H1 (cell line): Measurements from ENCODE around the gene KIF26A. TPM values are rescaled to one million over a fixed set of nuclear protein-coding genes. Genes with fewer than 3 reads are reported as not detected.

Source experiments
- CTCF ChIA-PET: fragments of 300-600 bp; sonication (Branson Sonifier 250); formaldehyde crosslinking; loops from one replicate; lab custom pipeline; 2021; ENCODE audit not compliant: partially characterized antibody; lab: Charles Lee
- POLR2A ChIA-PET: fragments of 300-600 bp; sonication (Branson Sonifier 250); formaldehyde crosslinking; loops from one replicate; lab custom pipeline; 2021; ENCODE audit warnings: inconsistent platforms; ENCODE audit not compliant: partially characterized antibody; lab: Charles Lee
- DNase-seq, 2 experiments: peaks; one replicate each; pipeline versions ENCODE4 v3.0.0 to v3.0.0-alpha.2; 2010 to 2022; ENCODE audit warnings: low spot score in 2 of 2, low read depth in 1 of 2, mixed read lengths in 1 of 2
- FAIRE-seq: peaks from 2 replicates; lab custom pipeline; 2011; peaks lifted over from hg19 to GRCh38; lab: Jason Lieb, UNC
- H2AFZ ChIP-seq: 2 replicates; pipeline ENCODE4 v1.8.1; 2012; ENCODE audit warnings: low read length, inconsistent platforms
- H2AK5ac ChIP-seq: 2 replicates; pipeline ENCODE4 v1.6.1; 2013; ENCODE audit warnings: low read depth, low read length
- H2BK120ac ChIP-seq: replicated peaks from 2 replicates; pipeline ENCODE3; 2013; ENCODE audit warnings: low read depth, low read length, inconsistent platforms
- H2BK12ac ChIP-seq: 2 replicates; pipeline ENCODE4 v1.6.1; 2013; ENCODE audit warnings: low read depth, low read length
- H2BK15ac ChIP-seq: 2 replicates; pipeline ENCODE4 v1.6.1; 2013; ENCODE audit warnings: low read length
- H2BK20ac ChIP-seq: 2 replicates; pipeline ENCODE4 v1.6.1; 2013; ENCODE audit warnings: low read length
- H2BK5ac ChIP-seq: 2 replicates; pipeline ENCODE4 v1.6.1; 2013; ENCODE audit warnings: low read depth, low read length
- H3K14ac ChIP-seq: 2 replicates; pipeline ENCODE4 v1.6.1; 2013; ENCODE audit warnings: inconsistent platforms; ENCODE audit not compliant: insufficient read length
- H3K18ac ChIP-seq: 2 replicates; pipeline ENCODE4 v1.6.1; 2013; ENCODE audit warnings: low read length; ENCODE audit errors: extremely low read depth
- H3K23ac ChIP-seq: 2 replicates; pipeline ENCODE4 v1.6.1; 2013; ENCODE audit warnings: inconsistent platforms; ENCODE audit not compliant: insufficient read length
- H3K23me2 ChIP-seq: 2 replicates; pipeline ENCODE4 v1.6.1; 2013; ENCODE audit warnings: low read depth, low read length
- H3K27ac ChIP-seq: 2 replicates; pipeline ENCODE4 v1.6.1; 2011; ENCODE audit warnings: low read depth, low read length, inconsistent platforms
- H3K27me3 ChIP-seq, 4 experiments: replicated peaks in 1 of 4; 1 replicate in 1 of 4; 2 replicates in 3 of 4; pipeline versions ENCODE4 v1.6.1 to v1.8.1; 2011 to 2013; ENCODE audit warnings: low read length in 3 of 4, mild to moderate bottlenecking in 3 of 4, inconsistent platforms in 2 of 4, mixed read lengths in 2 of 4, moderate library complexity in 1 of 4; ENCODE audit not compliant: control insufficient read depth in 3 of 4, insufficient read depth in 3 of 4; ENCODE audit errors: extremely low read depth in 1 of 4
- H3K36me3 ChIP-seq, 4 experiments: 2 replicates each; pipeline versions ENCODE4 v1.6.1 to v1.8.1; 2011 to 2013; ENCODE audit warnings: mild to moderate bottlenecking in 4 of 4, low read length in 3 of 4, moderate library complexity in 2 of 4, control low read depth in 1 of 4, inconsistent platforms in 1 of 4; ENCODE audit not compliant: insufficient read depth in 4 of 4, control insufficient read depth in 2 of 4
- H3K4ac ChIP-seq: replicated peaks from 2 replicates; pipeline ENCODE3; 2013; ENCODE audit warnings: low read length, low read depth, mixed read lengths, inconsistent platforms; ENCODE audit not compliant: insufficient read length
- H3K4me1 ChIP-seq, 4 experiments: replicated peaks in 1 of 4; 1 replicate in 1 of 4; 2 replicates in 3 of 4; pipeline versions ENCODE4 v1.6.1 to v1.8.1; 2011 to 2013; ENCODE audit warnings: low read length in 3 of 4, inconsistent platforms in 2 of 4, mixed read lengths in 1 of 4; ENCODE audit not compliant: insufficient read depth in 4 of 4, control insufficient read depth in 3 of 4
- H3K4me2 ChIP-seq, 2 experiments: 2 replicates each; pipeline versions ENCODE4 v1.6.1 to v1.8.1; 2011 to 2013; ENCODE audit warnings: low read depth in 2 of 2, low read length in 2 of 2, control low read depth in 1 of 2, inconsistent platforms in 1 of 2, mild to moderate bottlenecking in 1 of 2; ENCODE audit not compliant: insufficient read depth in 1 of 2
- H3K4me3 ChIP-seq, 4 experiments: fragments of 200-600, 300-600 bp in 1 of 4; sonication (generic), shearing (Covaris generic), sonication (Bioruptor Twin) in 1 of 4; 2 replicates each; pipeline versions ENCODE4 v1.5.1 to v1.8.1; 2011 to 2016; ENCODE audit warnings: low read length in 4 of 4, low read depth in 3 of 4, control low read depth in 2 of 4, inconsistent platforms in 2 of 4, mild to moderate bottlenecking in 2 of 4, mixed read lengths in 1 of 4, moderate library complexity in 1 of 4; ENCODE audit not compliant: insufficient read depth in 2 of 4; ENCODE audit errors: extremely low read depth in 1 of 4
- H3K56ac ChIP-seq: replicated peaks from 2 replicates; pipeline ENCODE3; 2013; ENCODE audit warnings: low read depth, mild to moderate bottlenecking, mixed read lengths, low read length, inconsistent platforms; ENCODE audit not compliant: insufficient read length
- H3K79me1 ChIP-seq: 2 replicates; pipeline ENCODE4 v1.6.1; 2013; ENCODE audit warnings: low read depth, low read length, control low read depth
- H3K79me2 ChIP-seq, 2 experiments: 2 replicates each; pipeline versions ENCODE4 v1.6.1 to v1.8.1; 2012 to 2013; ENCODE audit warnings: low read length in 2 of 2, mild to moderate bottlenecking in 2 of 2, inconsistent platforms in 1 of 2; ENCODE audit not compliant: insufficient read depth in 2 of 2, control insufficient read depth in 1 of 2
- H3K9ac ChIP-seq, 4 experiments: replicated peaks in 1 of 4; 1 replicate in 1 of 4; 2 replicates in 3 of 4; pipeline versions ENCODE4 v1.6.1 to v1.8.1; 2011 to 2013; ENCODE audit warnings: low read depth in 3 of 4, low read length in 3 of 4, control low read depth in 2 of 4, mild to moderate bottlenecking in 2 of 4, moderate library complexity in 2 of 4, inconsistent platforms in 1 of 4; ENCODE audit errors: extremely low read depth in 1 of 4
- H3K9me3 ChIP-seq, 2 experiments: 2 replicates each; pipeline versions ENCODE4 v1.6.1 to v1.8.1; 2012 to 2013; ENCODE audit warnings: mild to moderate bottlenecking in 2 of 2, moderate library complexity in 2 of 2, control low read depth in 1 of 2, inconsistent platforms in 1 of 2, low read depth in 1 of 2, low read length in 1 of 2, mixed read lengths in 1 of 2; ENCODE audit not compliant: insufficient read depth in 2 of 2
- H4K20me1 ChIP-seq, 2 experiments: replicated peaks in 1 of 2; 2 replicates each; pipeline versions ENCODE3 to v1.8.1; 2011 to 2013; ENCODE audit warnings: inconsistent platforms in 2 of 2, low read length in 2 of 2, mild to moderate bottlenecking in 1 of 2; ENCODE audit not compliant: insufficient read depth in 2 of 2, control insufficient read depth in 1 of 2
- H4K5ac ChIP-seq: 2 replicates; pipeline ENCODE4 v1.6.1; 2013; ENCODE audit warnings: low read length, low read depth, mixed read lengths, inconsistent platforms; ENCODE audit not compliant: insufficient read length
- H4K8ac ChIP-seq: 2 replicates; pipeline ENCODE4 v1.8.0; 2013; ENCODE audit warnings: mild to moderate bottlenecking, moderate library complexity, low read length, inconsistent platforms; ENCODE audit not compliant: insufficient read depth; ENCODE audit errors: extremely low read depth
- H4K91ac ChIP-seq: replicated peaks from 2 replicates; pipeline ENCODE3; 2013; ENCODE audit warnings: low read length, mixed read lengths, inconsistent platforms; ENCODE audit not compliant: insufficient read length
- KDM5A ChIP-seq: fragments of 200-600 bp; IDR thresholded peaks from 2 replicates; pipeline ENCODE4 v1.7.1; 2012; ENCODE audit warnings: mild to moderate bottlenecking, low read length, inconsistent platforms, mixed read lengths
- WGBS, 2 experiments: shearing (Covaris generic) in 1 of 2; methylation state at CpG; one replicate each; pipeline versions ENCODE4 v1.1.6 to v1.1.7; 2013 to 2015; ENCODE audit warnings: low lambda C conversion rate in 2 of 2, mixed read lengths in 2 of 2, inconsistent platforms in 1 of 2, low coverage in 1 of 2, missing lambda C conversion rate in 1 of 2; ENCODE audit not compliant: insufficient replicate concordance in 2 of 2, insufficient coverage in 1 of 2, insufficient read length in 1 of 2; ENCODE audit errors: extremely low coverage in 1 of 2, missing lambda C conversion rate in 1 of 2; 5-methylcytosine and 5-hydroxymethylcytosine counted together
- polyA plus RNA-seq, 7 experiments: library from polyadenylated mRNA; depleted of rRNA in 3 of 7; stranded (reverse) in 5 of 7; unstranded in 2 of 7; fragments of >200 nt in 5 of 7; fragments of 200-250 nt in 2 of 7; gene quantifications; 1 replicate in 5 of 7; 2 replicates in 1 of 7; 4 replicates in 1 of 7; pipeline versions ENCODE4 v1.2.1 to v1.2.3, GENCODE V29; 2011 to 2013; ENCODE audit warnings: missing spikeins in 2 of 7, mixed read lengths in 2 of 7
- total RNA-seq: library from RNA; stranded (reverse); fragmentation: NEBNext Ultra II Directional; extraction: Animal tissue kit (Norgen Biotek cat#: 25700); gene quantifications from 2 replicates; pipeline ENCODE4 v1.2.1, GENCODE V29; 2021
- TF ChIP-seq, protein P1 (sequence below): IDR thresholded peaks from 2 replicates; pipeline ENCODE4 v1.6.1; 2012; ENCODE audit warnings: low read length, inconsistent platforms

KIF26A gene
- total and polyA plus RNA-seq, 2 of the 8 experiments (the other 6 are each of a cell fraction or from before 2014, with no cell fraction given), result 11.5 to 41.6 TPM

DNA sequence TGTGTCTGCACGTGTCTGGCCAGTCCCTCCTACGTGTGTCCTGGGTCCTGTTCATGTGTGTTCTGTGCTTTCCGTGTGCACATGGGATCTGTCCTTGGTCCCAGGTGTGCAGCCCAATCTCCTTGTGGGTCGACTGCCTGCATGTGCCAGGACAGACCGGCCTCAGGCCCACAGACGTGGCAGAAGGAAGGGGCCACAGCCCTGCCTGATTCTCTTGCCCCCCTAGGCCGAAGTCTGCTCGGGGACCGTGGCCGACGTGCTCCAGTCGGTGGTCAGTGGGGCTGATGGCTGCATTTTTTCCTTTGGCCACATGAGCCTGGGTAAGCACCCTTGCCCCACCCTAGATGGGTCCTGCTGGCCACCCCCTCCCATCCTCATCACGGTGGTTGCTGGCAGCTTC, 34.0 kb downstream of the KIF26A start:
- 94% methylated on average over 13 of the region's 13 CpGs; no CpG with 5 or more reads in 1 of the 2 experiments for WGBS, 2 experiments

More for the DNA sequence above, 34.0 kb downstream of the KIF26A start:
- DNase-seq (no peak), FAIRE-seq (no peak)
- CTCF ChIA-PET, result interaction anchor here (0.8 to 1.1 kb wide), 2 partner anchors 30 to 78 kb away, joined by 3 to 4 read pairs; no protein-coding TSS in a partner anchor
- POLR2A ChIA-PET, result no interaction called here
- Histone ChIP-seq H3K23me2 (no peaks in the 10 kb centered on the region), H2BK12ac (0 out of 2 replicates have a peak overlapping the region, but pooled peaks have one; percentile 39), H3K4me3 (no peak overlapping the region), H3K14ac (no peak overlapping the region), H4K5ac (no peak overlapping the region), H4K91ac (peak overlapping the region; percentile 1), H2BK5ac (peak overlapping the region; percentile 92), H4K20me1 (peaks cover 2 to 17% of the 10 kb centered on the region in 2 experiments), H2AFZ (no peak overlapping the region), H3K4ac (peak overlapping the region; percentile 69), H2BK15ac (0 out of 2 replicates have a peak overlapping the region, but pooled peaks have one; percentile 16), H3K27ac (no peak overlapping the region), H2BK120ac (peak overlapping the region; percentile 53), H3K4me1 (peaks cover 11 to 38% (median 31%) of the 10 kb centered on the region in 4 experiments), H3K4me2 (no peak overlapping the region), H3K27me3 (no peaks in the 10 kb centered on the region), H3K56ac (no peak overlapping the region), H3K23ac (no peak overlapping the region), H2BK20ac (no peak overlapping the region), H2AK5ac (0 out of 2 replicates have a peak overlapping the region, but pooled peaks have one; percentile 96), H3K36me3 (peaks cover 2 to 41% (median 6%) of the 10 kb centered on the region in 4 experiments; a peak in 5 of 8 replicates), H4K8ac (0 out of 2 replicates have a peak overlapping the region, but pooled peaks have one; percentile 0), H3K79me1 (peaks cover 8% of the 10 kb centered on the region; the same call in 1 of the 2 replicates), H3K9ac (no peak overlapping the region), H3K18ac (peak overlapping the region; percentile 51; the same call in 1 of the 2 replicates), H3K79me2 (no peaks in the 10 kb centered on the region), H3K9me3 (no peaks in the 10 kb centered on the region)
- TF ChIP-seq, protein P1, sequence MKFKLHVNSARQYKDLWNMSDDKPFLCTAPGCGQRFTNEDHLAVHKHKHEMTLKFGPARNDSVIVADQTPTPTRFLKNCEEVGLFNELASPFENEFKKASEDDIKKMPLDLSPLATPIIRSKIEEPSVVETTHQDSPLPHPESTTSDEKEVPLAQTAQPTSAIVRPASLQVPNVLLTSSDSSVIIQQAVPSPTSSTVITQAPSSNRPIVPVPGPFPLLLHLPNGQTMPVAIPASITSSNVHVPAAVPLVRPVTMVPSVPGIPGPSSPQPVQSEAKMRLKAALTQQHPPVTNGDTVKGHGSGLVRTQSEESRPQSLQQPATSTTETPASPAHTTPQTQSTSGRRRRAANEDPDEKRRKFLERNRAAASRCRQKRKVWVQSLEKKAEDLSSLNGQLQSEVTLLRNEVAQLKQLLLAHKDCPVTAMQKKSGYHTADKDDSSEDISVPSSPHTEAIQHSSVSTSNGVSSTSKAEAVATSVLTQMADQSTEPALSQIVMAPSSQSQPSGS, result no peak
- TF ChIP-seq KDM5A, result no peak
